Pericardium fibroblast (primary cell): ENCODE measurements around the gene QRICH2. TPM values are rescaled to one million over a fixed set of nuclear protein-coding genes. Genes with fewer than 3 reads are reported as not detected.

Experiments
- total RNA-seq: library from RNA; depleted of rRNA; stranded (reverse); fragments of >200 nt; gene quantifications from 2 replicates; pipeline ENCODE4 v1.2.3, GENCODE V29; 2015

Gene QRICH2
- total RNA-seq, result 1.5 and 3.0 TPM in 2 replicates

GRCh38 chr17:76307966-76308338 lies at the start of gene QRICH2:
QRICH2 (minus strand) TSS chr17:76308276; CDS start chr17:76307998, 278 bp downstream.

GRCh38 chr17:76353599-76354316 lies 45.7 kb upstream of the QRICH2 start, which contains the start of gene PRPSAP1:
PRPSAP1 (minus strand) TSS chr17:76353916; CDS start chr17:76353703, 213 bp downstream.

GRCh38 chr17:76264755-76265623 lies 43.1 kb downstream of the QRICH2 start, which contains the start of gene UBALD2:
UBALD2 (plus strand) TSS chr17:76265348; CDS start chr17:76265506, 158 bp downstream.

GRCh38 chr17:76240461-76241203 lies 67.4 kb downstream of the QRICH2 start, which contains the start of gene RNF157:
RNF157 (minus strand) TSS chr17:76240493; CDS start chr17:76240240, 253 bp downstream.

Other genes starting within 250 kb of the QRICH2 start
- 16.7 and 24.9 TPM in 2 replicates for gene SRP68, start 235.8 kb downstream of the QRICH2 start, total RNA-seq
- gene GALR2, start 233.5 kb downstream of the QRICH2 start, total RNA-seq, result not detected in 2 replicates
- not detected in 2 replicates for gene ZACN, start 229.1 kb downstream of the QRICH2 start, total RNA-seq
- 48.9 and 49.9 TPM in 2 replicates for gene EXOC7, start 204.5 kb downstream of the QRICH2 start, total RNA-seq
- not detected in 2 replicates for gene FOXJ1, start 167.0 kb downstream of the QRICH2 start, total RNA-seq
- 0.12 and 0.34 TPM in 2 replicates for gene RNF157, start 67.8 kb downstream of the QRICH2 start, total RNA-seq
- 5.6 and 7.0 TPM in 2 replicates for gene UBALD2, start 42.9 kb downstream of the QRICH2 start, total RNA-seq
- gene PRPSAP1, start 45.6 kb upstream of the QRICH2 start, total RNA-seq, result 41.0 and 42.7 TPM in 2 replicates
- 32.8 and 36.4 TPM in 2 replicates for gene SPHK1, start 76.3 kb upstream of the QRICH2 start, total RNA-seq
- gene UBE2O, start 144.9 kb upstream of the QRICH2 start, total RNA-seq, result 14.8 and 16.9 TPM in 2 replicates
- gene AANAT, start 159.3 kb upstream of the QRICH2 start, total RNA-seq, result 0.43 TPM in 1 of 2 replicates, not detected in the other
- 5.3 and 16.1 TPM in 2 replicates for gene RHBDF2, start 193.1 kb upstream of the QRICH2 start, total RNA-seq
- 24.0 and 35.2 TPM in 2 replicates for gene CYGB, start 229.4 kb upstream of the QRICH2 start, total RNA-seq
- 0.94 and 1.9 TPM in 2 replicates for gene PRCD, start 231.8 kb upstream of the QRICH2 start, total RNA-seq